Spleen (tissue), 7 donors: ENCODE results near the gene PROX1.

Source experiments
- CTCF ChIP-seq, 11 experiments: fragments of 200-600 bp in 7 of 11; fragments of 450-650 bp in 4 of 11; sonication (generic) in 4 of 11; IDR thresholded peaks in 8 of 11; conservative IDR thresholded peaks in 3 of 11; 1 replicate in 7 of 11; 2 replicates in 4 of 11; pipeline versions ENCODE4 v1.4.0 to v1.8.0; 2016 to 2021; ENCODE audit warnings: antibody characterized with exemption in 11 of 11, inconsistent platforms in 4 of 11, mild to moderate bottlenecking in 1 of 11
- POLR2A ChIP-seq, 3 donors: fragments of 450-650 bp; IDR thresholded peaks; one replicate each; pipeline ENCODE4 v1.5.1; 2017; ENCODE audit warnings: antibody characterized with exemption in 3 of 3, mild to moderate bottlenecking in 1 of 3
- POLR2AphosphoS5 ChIP-seq, 3 donors: sonication (generic); formaldehyde crosslinking; IDR thresholded peaks; one replicate each; pipeline ENCODE4 v1.5.1; 2017; ENCODE audit warnings: antibody characterized with exemption in 3 of 3
- donor health status: DM: no; HTN: no; CAD: no; lungs with moderate emphysema.
- donor health status: DM: no; HTN: no; CAD: no.
- donor health status: DM: no; HTN: no; CAD: no.

- TF ChIP-seq CTCF (IDR thresholded peaks at IDR 0.05 in 8 of 11, conservative IDR thresholded peaks at IDR 0.05 in 3 of 11): no peak
- no peak for TF ChIP-seq POLR2AphosphoS5 (IDR thresholded peaks at IDR 0.05)
- no peak for TF ChIP-seq POLR2A (IDR thresholded peaks at IDR 0.05)
Measured at GRCh38 chr1:213939888-213940287, 47.9 kb upstream of the PROX1 start.
